Germinal center (tissue), 1 donor: ENCODE results near the gene OTUD3.
"Not testable (repeated sequence)": the region's sequence is repeated elsewhere in the genome, so short reads cannot be mapped to it uniquely, and the experiment has no call there.

Experiments used
- DNase-seq: peaks from one replicate; pipeline ENCODE4 v3.0.0; 2012; ENCODE audit warnings: mixed read lengths, low spot score

Gene OTUD3

GRCh38 chr1:19868575-19868974, 13.6 kb upstream of the OTUD3 start:
- DNase-seq = not testable (repeated sequence)

- DNase-seq = not testable (repeated sequence)
These were observed 12.7 kb upstream of the OTUD3 start for GRCh38 chr1:19869453-19869852.

GRCh38 chr1:19869929-19870328, 12.3 kb upstream of the OTUD3 start:
- no peak for DNase-seq

GRCh38 chr1:19872190-19872589, 10.0 kb upstream of the OTUD3 start:
- DNase-seq = no peak

- no peak for DNase-seq
These were observed 4.9 kb upstream of the OTUD3 start for GRCh38 chr1:19877181-19877750.

- DNase-seq = no peak
These were observed 4.2 kb upstream of the OTUD3 start for GRCh38 chr1:19877821-19878636.

- no peak for DNase-seq
These were observed 3.6 kb upstream of the OTUD3 start for GRCh38 chr1:19878637-19878985.

- no peak for DNase-seq
These were observed 3.0 kb upstream of the OTUD3 start for GRCh38 chr1:19879227-19879626.

- no peak for DNase-seq
These were observed 2.5 kb upstream of the OTUD3 start for GRCh38 chr1:19879661-19880060.

- DNase-seq = not testable (repeated sequence)
These were observed 1.4 kb upstream of the OTUD3 start for GRCh38 chr1:19880841-19881240.

- no peak for DNase-seq
These were observed 2.1 kb downstream of the OTUD3 start for GRCh38 chr1:19884312-19884711.

- DNase-seq = no peak
These were observed 3.6 kb downstream of the OTUD3 start for GRCh38 chr1:19885821-19886220.

GRCh38 chr1:19888112-19888511, 5.9 kb downstream of the OTUD3 start:
- DNase-seq = no peak

- no peak for DNase-seq
These were observed 7.5 kb downstream of the OTUD3 start for GRCh38 chr1:19889656-19890055.

GRCh38 chr1:19892129-19892528, 9.9 kb downstream of the OTUD3 start:
- no peak for DNase-seq

- no peak for DNase-seq
These were observed 10.5 kb downstream of the OTUD3 start for GRCh38 chr1:19892628-19893168.

- DNase-seq = no peak
These were observed 11.5 kb downstream of the OTUD3 start for GRCh38 chr1:19893687-19894086.

GRCh38 chr1:19894218-19894617, 12.0 kb downstream of the OTUD3 start:
- no peak for DNase-seq

GRCh38 chr1:19901653-19902052, 19.5 kb downstream of the OTUD3 start:
- DNase-seq = no peak

GRCh38 chr1:19903621-19904020, 21.4 kb downstream of the OTUD3 start:
- DNase-seq = no peak

- DNase-seq = no peak
These were observed 25.3 kb downstream of the OTUD3 start for GRCh38 chr1:19907456-19907855.

- no peak for DNase-seq
These were observed 27.2 kb downstream of the OTUD3 start for GRCh38 chr1:19909392-19909791.

- DNase-seq = no peak
These were observed 27.8 kb downstream of the OTUD3 start for GRCh38 chr1:19909971-19910370.

- DNase-seq = no peak
These were observed 28.5 kb downstream of the OTUD3 start for GRCh38 chr1:19910650-19911049.
